Measurements from ENCODE around the gene HPRT1.

GRCh38 chrX:134443461-134443860, 16.5 kb upstream of the HPRT1 start:
- TF ChIP-seq CTCF (conservative IDR thresholded peaks at IDR 0.05; ENCODE audit: low read length) (no peak), EZH2phosphoT487 (IDR thresholded peaks at IDR 0.05; ENCODE audit: borderline replicate concordance) (no peak)
